Upper lobe of left lung (tissue), 6 donors: Measurements from ENCODE around the gene ALAD. TPM values are rescaled to one million over a fixed set of nuclear protein-coding genes. Genes with fewer than 3 reads are reported as not detected.

ENCODE experiments used
- ATAC-seq, 2 donors: fragments of 200-7000 bp; cut with Tn5 transposase; one replicate each; pipeline ENCODE4 v1.9.1; 2022; ENCODE audit warnings: mild to moderate bottlenecking in 2 of 2, moderate library complexity in 2 of 2; ENCODE audit not compliant: low FRiP score in 2 of 2
- DNase-seq, 2 donors: peaks; one replicate each; pipeline ENCODE4 v3.0.0-alpha.2; 2019 to 2020
- H3K27ac ChIP-seq, 4 donors: fragments of 200-600 bp; sonication (generic); one replicate each; pipeline ENCODE4 v1.5.1; 2016 to 2019
- H3K27me3 ChIP-seq, 4 donors: fragments of 200-600 bp; sonication (generic); one replicate each; pipeline ENCODE4 v1.5.1; 2017 to 2019
- H3K36me3 ChIP-seq, 4 donors: fragments of 200-600 bp; sonication (generic); one replicate each; pipeline ENCODE4 v1.5.1; 2016 to 2019
- H3K4me1 ChIP-seq, 4 donors: fragments of 200-600 bp; sonication (generic); one replicate each; pipeline ENCODE4 v1.5.1; 2018 to 2019
- H3K4me3 ChIP-seq, 4 donors: fragments of 200-600 bp; sonication (generic); one replicate each; pipeline ENCODE4 v1.5.1; 2017 to 2019; ENCODE audit warnings: mild to moderate bottlenecking in 2 of 4, moderate library complexity in 1 of 4
- H3K9me3 ChIP-seq, 4 donors: fragments of 200-600 bp; sonication (generic); one replicate each; pipeline ENCODE4 v1.5.1; 2018 to 2019
- CTCF ChIP-seq, 6 experiments: fragments of 450-650 bp in 4 of 6; fragments of 200-600 bp in 2 of 6; sonication (generic) in 2 of 6; IDR thresholded peaks; one replicate each; pipeline ENCODE4 v1.5.1; 2016 to 2019; ENCODE audit warnings: antibody characterized with exemption in 6 of 6
- EP300 ChIP-seq, 4 donors: sonication (generic); formaldehyde crosslinking; IDR thresholded peaks; one replicate each; pipeline ENCODE4 v1.5.1; 2017; ENCODE audit warnings: antibody characterized with exemption in 4 of 4, control low read depth in 2 of 4
- POLR2A ChIP-seq, 4 donors: fragments of 450-650 bp; IDR thresholded peaks; one replicate each; pipeline ENCODE4 v1.5.1; 2016 to 2017; ENCODE audit warnings: antibody characterized with exemption in 4 of 4, mild to moderate bottlenecking in 2 of 4
- POLR2AphosphoS5 ChIP-seq, 2 donors: sonication (generic); formaldehyde crosslinking; IDR thresholded peaks; one replicate each; pipeline ENCODE4 v1.5.1; 2017; ENCODE audit warnings: antibody characterized with exemption in 2 of 2
- WGBS, 2 donors: methylation state at CpG; one replicate each; pipeline ENCODE4 v1.1.5; 2017 to 2018; 5-methylcytosine and 5-hydroxymethylcytosine counted together
- total RNA-seq, 6 donors: library from RNA; depleted of rRNA in 4 of 6; stranded (reverse); fragments of >200 nt in 4 of 6; gene quantifications; one replicate each; pipeline versions ENCODE4 v1.1.0 to v1.2.1, GENCODE V29; 2016 to 2021
- donor health status: DM: no; HTN: no; CAD: no; lungs with moderate emphysema.
- donor health status: DM: no; HTN: yes; CAD: no; lungs with severe emphysema.

ALAD gene
- total RNA-seq, 6 donors from 2014 or later, result 30.6 to 48.2 (median 38.2) TPM

- TF ChIP-seq POLR2A (IDR thresholded peaks at IDR 0.05) (no peak), CTCF (IDR thresholded peaks at IDR 0.05) (no peak), POLR2AphosphoS5 (IDR thresholded peaks at IDR 0.05) (no peak), EP300 (IDR thresholded peaks at IDR 0.05) (no peak)
- Histone ChIP-seq H3K36me3 (no peaks in the 10 kb centered on the region), H3K4me1 (peaks cover 0 to 3% (median 0%) of the 10 kb centered on the region in 4 donors), H3K27ac (no peak overlapping the region), H3K9me3 (no peaks in the 10 kb centered on the region), H3K4me3 (no peak overlapping the region), H3K27me3 (no peaks in the 10 kb centered on the region)
- DNase-seq (no peak), ATAC-seq (no peak)
- WGBS, 2 donors, result 75 to 95% methylated on average over 3 of the region's 3 CpGs
Measured at GRCh38 chr9:113363336-113363735, 37.7 kb downstream of the ALAD start.

- no peaks in the 10 kb centered on the region for H3K9me3 ChIP-seq
- no peak for TF ChIP-seq POLR2A (IDR thresholded peaks at IDR 0.05)
- no peak for TF ChIP-seq POLR2AphosphoS5 (IDR thresholded peaks at IDR 0.05)
- no peak for TF ChIP-seq EP300 (IDR thresholded peaks at IDR 0.05)
- TF ChIP-seq CTCF (IDR thresholded peaks at IDR 0.05), result no peak
- ATAC-seq, result no peak
- no peaks in the 10 kb centered on the region for H3K36me3 ChIP-seq
- H3K27me3 ChIP-seq, result no peaks in the 10 kb centered on the region
- no peak overlapping the region for H3K27ac ChIP-seq
- peaks cover 0 to 3% (median 0%) of the 10 kb centered on the region in 4 donors for H3K4me1 ChIP-seq
- DNase-seq, result no peak
- no peak overlapping the region for H3K4me3 ChIP-seq
- 62 to 79% methylated on average over 7 of the region's 7 CpGs for WGBS, 2 donors
Measured at GRCh38 chr9:113361304-113362018, 39.6 kb downstream of the ALAD start.

- no peak overlapping the region for H3K4me3 ChIP-seq
- H3K4me1 ChIP-seq, result peaks cover 0 to 1% (median 0%) of the 10 kb centered on the region in 4 donors
- 88 to 90% methylated on average over 15 of the region's 15 CpGs for WGBS, 2 donors
- TF ChIP-seq POLR2A (IDR thresholded peaks at IDR 0.05) (no peak), CTCF (IDR thresholded peaks at IDR 0.05) (no peak), POLR2AphosphoS5 (IDR thresholded peaks at IDR 0.05) (no peak), EP300 (IDR thresholded peaks at IDR 0.05) (no peak)
- peak in 1 of 2 donors; percentile 40 for DNase-seq
- no peak overlapping the region for H3K27ac ChIP-seq
- H3K27me3 ChIP-seq, result no peaks in the 10 kb centered on the region
- no peak for ATAC-seq
- no peaks in the 10 kb centered on the region for H3K9me3 ChIP-seq
- H3K36me3 ChIP-seq, result no peaks in the 10 kb centered on the region
Measured at GRCh38 chr9:113360242-113360842, 40.7 kb downstream of the ALAD start.

- Histone ChIP-seq H3K4me3 (no peak overlapping the region), H3K27ac (no peak overlapping the region), H3K9me3 (no peaks in the 10 kb centered on the region), H3K27me3 (no peaks in the 10 kb centered on the region), H3K4me1 (no peaks in the 10 kb centered on the region), H3K36me3 (no peaks in the 10 kb centered on the region)
- TF ChIP-seq EP300 (IDR thresholded peaks at IDR 0.05) (no peak), CTCF (IDR thresholded peaks at IDR 0.05) (no peak), POLR2AphosphoS5 (IDR thresholded peaks at IDR 0.05) (no peak), POLR2A (IDR thresholded peaks at IDR 0.05) (no peak)
- WGBS, 2 donors, result 91 to 93% methylated on average over 1 of the region's 1 CpG
- no peak for DNase-seq
- no peak for ATAC-seq
Measured at GRCh38 chr9:113359385-113359784, 41.7 kb downstream of the ALAD start.
